CD4-positive, alpha-beta T cell treated with Interleukin-6 at 100 ng/mL for 8 hours (primary cell): ENCODE measurements around the gene PLEKHA6.

Experiments
- DNase-seq: peaks from one replicate; pipeline ENCODE4 v3.0.0-alpha.2; 2020; ENCODE audit warnings: mixed read lengths, low spot score

Gene PLEKHA6

GRCh38 chr1:204357551-204358490, 1.9 kb downstream of the PLEKHA6 start:
- DNase-seq: no peak

GRCh38 chr1:204356997-204357396, 2.7 kb downstream of the PLEKHA6 start:
- no peak for DNase-seq

GRCh38 chr1:204355913-204356312, 3.8 kb downstream of the PLEKHA6 start:
- no peak for DNase-seq

- DNase-seq: no peak
Observed at GRCh38 chr1:204354579-204354978, 5.2 kb downstream of the PLEKHA6 start.

- DNase-seq: no peak
Observed at GRCh38 chr1:204353213-204353910, 6.4 kb downstream of the PLEKHA6 start.

GRCh38 chr1:204350857-204351573, 8.7 kb downstream of the PLEKHA6 start:
- no peak for DNase-seq

GRCh38 chr1:204350312-204350711, 9.4 kb downstream of the PLEKHA6 start:
- DNase-seq: no peak

- no peak for DNase-seq
Observed at GRCh38 chr1:204349602-204350001, 10.1 kb downstream of the PLEKHA6 start.

GRCh38 chr1:204348722-204349121, 11.0 kb downstream of the PLEKHA6 start:
- DNase-seq: no peak

GRCh38 chr1:204348242-204348641, 11.5 kb downstream of the PLEKHA6 start:
- no peak for DNase-seq

- no peak for DNase-seq
Observed at GRCh38 chr1:204345941-204346645, 13.6 kb downstream of the PLEKHA6 start.

GRCh38 chr1:204345438-204345841, 14.3 kb downstream of the PLEKHA6 start:
- no peak for DNase-seq

GRCh38 chr1:204344665-204345355, 14.9 kb downstream of the PLEKHA6 start:
- DNase-seq: no peak

GRCh38 chr1:204343802-204344201, 15.9 kb downstream of the PLEKHA6 start:
- no peak for DNase-seq

GRCh38 chr1:204343247-204343646, 16.5 kb downstream of the PLEKHA6 start:
- DNase-seq: no peak

- DNase-seq: no peak
Observed at GRCh38 chr1:204342310-204342709, 17.4 kb downstream of the PLEKHA6 start.

- DNase-seq: no peak
Observed at GRCh38 chr1:204341380-204341779, 18.3 kb downstream of the PLEKHA6 start.

- no peak for DNase-seq
Observed at GRCh38 chr1:204340081-204340889, 19.4 kb downstream of the PLEKHA6 start.

GRCh38 chr1:204339541-204339940, 20.2 kb downstream of the PLEKHA6 start:
- no peak for DNase-seq

- no peak for DNase-seq
Observed at GRCh38 chr1:204338997-204339396, 20.7 kb downstream of the PLEKHA6 start.
